Sigmoid colon (tissue), 4 donors: Measurements from ENCODE around the gene FXYD1.

ENCODE experiments used
- EP300 ChIP-seq, 4 donors: sonication (generic); formaldehyde crosslinking; IDR thresholded peaks; one replicate each; pipeline ENCODE4 v1.6.1; 2017; ENCODE audit warnings: antibody characterized with exemption in 4 of 4
- POLR2AphosphoS5 ChIP-seq, 4 donors: sonication (generic); formaldehyde crosslinking; IDR thresholded peaks; one replicate each; pipeline ENCODE4 v1.6.1; 2017; ENCODE audit warnings: antibody characterized with exemption in 4 of 4

DNA sequence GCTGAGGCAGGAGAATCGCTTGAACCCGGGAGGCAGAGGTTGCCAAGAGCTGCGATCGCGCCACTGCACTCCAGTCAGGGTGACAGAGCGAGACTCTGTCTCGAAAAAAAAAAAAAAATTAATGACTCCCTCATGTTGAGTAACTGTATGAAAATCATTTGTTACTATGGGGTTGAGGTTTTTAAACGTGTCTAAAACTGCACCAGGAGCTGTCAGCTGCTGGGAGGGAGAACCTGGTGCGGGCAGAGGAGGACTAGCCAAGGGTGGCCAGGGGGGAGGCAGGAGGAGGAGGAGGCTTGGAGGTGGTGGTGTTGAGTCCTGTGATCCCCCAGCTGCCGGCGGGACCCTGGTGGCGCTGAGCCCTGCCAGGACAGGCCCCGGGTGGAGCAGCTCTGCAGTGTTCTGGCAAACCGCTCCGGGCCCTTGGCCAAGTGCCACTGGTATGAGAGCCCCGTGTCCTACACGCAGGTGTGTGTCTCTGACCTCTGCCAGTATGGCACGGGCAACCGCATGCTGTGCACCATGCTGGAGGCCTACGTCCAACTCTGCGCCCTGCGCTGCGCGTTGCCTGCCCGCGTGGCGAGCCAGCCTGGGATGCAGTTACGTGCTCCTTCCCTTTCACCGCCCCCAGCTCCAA, 40.1 kb upstream of the FXYD1 start:
- TF ChIP-seq POLR2AphosphoS5 (IDR thresholded peaks at IDR 0.05): no peak
- no peak for TF ChIP-seq EP300 (IDR thresholded peaks at IDR 0.05)
